SU-DHL-6 (cell line): ENCODE results near the gene SLC25A1.
"Not testable (repeated sequence)": the region's sequence is repeated elsewhere in the genome, so short reads cannot be mapped to it uniquely, and the experiment has no call there.

Experiments used
- CTCF ChIP-seq: fragments of 200-600 bp; sonication (generic); IDR thresholded peaks from one replicate; pipeline ENCODE4 v1.5.1; 2017; ENCODE audit warnings: antibody characterized with exemption, mild to moderate bottlenecking, low read length, moderate library complexity; ENCODE audit not compliant: insufficient read depth, poor library complexity, severe bottlenecking
- EZH2phosphoT487 ChIP-seq: fragments of 200-600 bp; sonication (generic), shearing (Covaris generic); conservative IDR thresholded peaks from 2 replicates; pipeline ENCODE4 v1.6.1; 2018; ENCODE audit warnings: mild to moderate bottlenecking, antibody characterized with exemption, low read length, moderate library complexity, mixed read lengths

GRCh38 chr22:19202799-19203186 lies 24.3 kb upstream of the SLC25A1 start:
- not testable (repeated sequence) for TF ChIP-seq CTCF, EZH2phosphoT487
